Measurements from ENCODE around the gene CCR2.

Gene CCR2

GRCh38 chr3:46359733-46360493, 6.0 kb downstream of the CCR2 start (continued):
- TF ChIP-seq ZNF629 (tag by site-specific recombination; IDR thresholded peaks at IDR 0.05) (peak; percentile 87), FEZF1 (tag by site-specific recombination; IDR thresholded peaks at IDR 0.05) (peak; percentile 98), ZNF548 (tag by site-specific recombination; IDR thresholded peaks at IDR 0.05) (no peak), ZNF544 (tag by site-specific recombination; IDR thresholded peaks at IDR 0.05) (no peak), ZNF707 (tag by site-specific recombination; IDR thresholded peaks at IDR 0.05) (no peak), ZNF221 (tag by site-specific recombination; IDR thresholded peaks at IDR 0.05; ENCODE audit: borderline replicate concordance) (no peak), ZNF777 (tag by site-specific recombination; IDR thresholded peaks at IDR 0.05; ENCODE audit: borderline replicate concordance) (no peak), ZNF223 (tag by site-specific recombination; IDR thresholded peaks at IDR 0.05) (no peak), ZNF600 (tag by site-specific recombination; IDR thresholded peaks at IDR 0.05) (peak; percentile 41; the same call in 1 of the 2 replicates), ZNF768 (tag by site-specific recombination; IDR thresholded peaks at IDR 0.05) (no peak), ZNF398 (tag by site-specific recombination; IDR thresholded peaks at IDR 0.05) (no peak), ZEB2 (tag by site-specific recombination; IDR thresholded peaks at IDR 0.05) (peak; percentile 69), ZNF837 (tag by site-specific recombination; IDR thresholded peaks at IDR 0.05) (no peak), ZBTB49 (tag by site-specific recombination; IDR thresholded peaks at IDR 0.05; ENCODE audit: low read depth) (no peak), ZNF626 (tag by site-specific recombination; IDR thresholded peaks at IDR 0.05) (no peak), KLF8 (tag by site-specific recombination; IDR thresholded peaks at IDR 0.05) (no peak), ZNF585B (tag by site-specific recombination; IDR thresholded peaks at IDR 0.05) (no peak), SP7 (tag by site-specific recombination; IDR thresholded peaks at IDR 0.05) (peak; percentile 74), ZNF19 (tag by site-specific recombination; IDR thresholded peaks at IDR 0.05; ENCODE audit: low read depth) (no peak)
- TF ChIP-seq, protein P1, sequence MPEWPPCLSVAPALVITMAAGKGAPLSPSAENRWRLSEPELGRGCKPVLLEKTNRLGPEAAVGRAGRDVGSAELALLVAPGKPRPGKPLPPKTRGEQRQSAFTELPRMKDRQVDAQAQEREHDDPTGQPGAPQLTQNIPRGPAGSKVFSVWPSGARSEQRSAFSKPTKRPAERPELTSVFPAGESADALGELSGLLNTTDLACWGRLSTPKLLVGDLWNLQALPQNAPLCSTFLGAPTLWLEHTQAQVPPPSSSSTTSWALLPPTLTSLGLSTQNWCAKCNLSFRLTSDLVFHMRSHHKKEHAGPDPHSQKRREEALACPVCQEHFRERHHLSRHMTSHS (tag by site-specific recombination; IDR thresholded peaks at IDR 0.05), result no peak

DNA sequence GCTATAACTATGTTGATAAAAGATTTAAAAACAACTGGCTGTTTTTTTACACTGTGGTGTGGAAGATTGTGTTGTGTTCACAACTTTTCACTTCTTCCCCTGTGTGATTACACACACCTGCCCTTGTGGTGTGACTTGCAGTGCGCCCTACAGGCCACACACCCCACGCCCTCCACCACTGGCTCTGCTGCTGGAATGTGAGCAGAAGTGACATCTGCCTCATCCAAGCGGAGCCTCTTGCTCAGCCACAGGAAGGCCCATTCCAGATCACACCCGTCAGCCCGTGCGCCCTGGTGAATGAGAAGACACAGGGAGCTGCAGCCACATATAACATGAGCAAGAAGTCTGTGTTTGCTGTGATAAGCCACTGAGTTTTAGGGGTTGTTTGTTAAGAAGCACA, 7.0 kb downstream of the CCR2 start:
- no peaks in the 10 kb centered on the region for H3K9me3 ChIP-seq (ENCODE audit: control insufficient read depth, insufficient read depth, low read depth, low read length)
- CTCF ChIA-PET, result no interaction called here
- H3K27ac ChIP-seq (ENCODE audit: extremely low read depth, low read depth, low read length), result no peak overlapping the region
- POLR2A ChIA-PET, result no interaction called here
- H3K36me3 ChIP-seq (ENCODE audit: control insufficient read depth in 2 of 2, insufficient read depth in 1 of 2, low read length in 2 of 2), result no peaks in the 10 kb centered on the region
- no peaks in the 10 kb centered on the region for H3K4me1 ChIP-seq (ENCODE audit: control insufficient read depth, insufficient read depth, low read length)
- no peak overlapping the region for H3K4me3 ChIP-seq (ENCODE audit: low read depth, low read length)
- TF ChIP-seq ATF2 (tag by site-specific recombination; IDR thresholded peaks at IDR 0.05; ENCODE audit: low read depth) (no peak), ZNF473 (tag by site-specific recombination; IDR thresholded peaks at IDR 0.05) (no peak), INSM2 (tag by site-specific recombination; IDR thresholded peaks at IDR 0.05) (no peak), TCF7L2 (IDR thresholded peaks at IDR 0.05; ENCODE audit: borderline replicate concordance, low read depth, low read length) (no peak), ZNF544 (tag by site-specific recombination; IDR thresholded peaks at IDR 0.05) (no peak), PRDM4 (tag by site-specific recombination; IDR thresholded peaks at IDR 0.05) (no peak)

Measured in HEK293 (cell line).